ENCODE data around the gene ITGB1BP1. TPM values are rescaled to one million over a fixed set of nuclear protein-coding genes. Genes with fewer than 3 reads are reported as not detected.
A peak's percentile ranks its signal among the peaks of the same experiment; 100 is the strongest.

The ITGB1BP1 gene
- total and polyA plus RNA-seq, 12 donors = 51.4 to 224 (median 134) TPM

- no peak for DNase-seq
- Histone ChIP-seq H3K4me1 (peaks cover 0 to 12% (median 7%) of the 10 kb centered on the region in 9 donors), H3K4me3 (no peak overlapping the region), H3K27me3 (no peaks in the 10 kb centered on the region), H3K27ac (no peak overlapping the region), H3K36me3 (peaks cover 0 to 100% (median 17%) of the 10 kb centered on the region in 9 donors), H3K9me3 (no peaks in the 10 kb centered on the region)
- intact Hi-C loops (cut with DNase I) = no loop called here
- ATAC-seq = no peak
- WGBS, 2 donors = 79 to 83% methylated on average over 6 of the region's 6 CpGs
- TF ChIP-seq, protein P1, sequence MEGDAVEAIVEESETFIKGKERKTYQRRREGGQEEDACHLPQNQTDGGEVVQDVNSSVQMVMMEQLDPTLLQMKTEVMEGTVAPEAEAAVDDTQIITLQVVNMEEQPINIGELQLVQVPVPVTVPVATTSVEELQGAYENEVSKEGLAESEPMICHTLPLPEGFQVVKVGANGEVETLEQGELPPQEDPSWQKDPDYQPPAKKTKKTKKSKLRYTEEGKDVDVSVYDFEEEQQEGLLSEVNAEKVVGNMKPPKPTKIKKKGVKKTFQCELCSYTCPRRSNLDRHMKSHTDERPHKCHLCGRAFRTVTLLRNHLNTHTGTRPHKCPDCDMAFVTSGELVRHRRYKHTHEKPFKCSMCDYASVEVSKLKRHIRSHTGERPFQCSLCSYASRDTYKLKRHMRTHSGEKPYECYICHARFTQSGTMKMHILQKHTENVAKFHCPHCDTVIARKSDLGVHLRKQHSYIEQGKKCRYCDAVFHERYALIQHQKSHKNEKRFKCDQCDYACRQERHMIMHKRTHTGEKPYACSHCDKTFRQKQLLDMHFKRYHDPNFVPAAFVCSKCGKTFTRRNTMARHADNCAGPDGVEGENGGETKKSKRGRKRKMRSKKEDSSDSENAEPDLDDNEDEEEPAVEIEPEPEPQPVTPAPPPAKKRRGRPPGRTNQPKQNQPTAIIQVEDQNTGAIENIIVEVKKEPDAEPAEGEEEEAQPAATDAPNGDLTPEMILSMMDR (IDR thresholded peaks at IDR 0.05) = no peak
Measured at GRCh38 chr2:9366026-9366425, 57.3 kb downstream of the ITGB1BP1 start.

DNA sequence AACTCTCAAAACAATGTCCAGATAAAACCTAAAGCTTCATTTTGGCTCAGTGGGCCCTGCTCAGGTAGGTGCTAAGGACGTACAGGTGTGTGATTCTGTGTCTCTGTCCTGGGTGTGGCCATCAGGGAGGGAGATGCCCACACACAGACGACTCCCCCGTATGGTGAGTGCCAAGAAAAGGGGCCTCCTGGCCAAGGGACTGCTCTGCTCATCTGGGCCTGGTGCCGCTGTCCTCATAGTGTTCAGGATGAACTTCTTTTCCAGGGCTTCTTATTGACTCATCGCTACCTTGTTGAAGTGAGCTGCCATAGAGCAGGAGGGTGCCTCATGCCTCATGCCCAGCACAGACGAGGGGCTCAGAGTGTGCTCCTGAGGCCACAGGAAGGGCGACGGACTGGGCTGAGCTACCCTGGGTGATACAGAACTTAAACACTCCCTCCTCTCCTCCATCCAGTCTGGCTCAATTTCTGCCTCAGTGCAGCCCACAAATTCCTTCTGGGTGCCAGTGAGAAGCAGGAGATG is 57.8 kb downstream of the ITGB1BP1 start:
- no peak overlapping the region for H3K27ac ChIP-seq
- no peaks in the 10 kb centered on the region for H3K9me3 ChIP-seq
- 76 to 80% methylated on average over 8 of the region's 8 CpGs for WGBS, 2 donors
- ATAC-seq (peak in 6 of 8 donors; percentile 11 to 62 (median 38)), DNase-seq (no peak)
- peaks cover 0 to 12% (median 6%) of the 10 kb centered on the region in 9 donors for H3K4me1 ChIP-seq
- H3K27me3 ChIP-seq = no peaks in the 10 kb centered on the region
- intact Hi-C loops (cut with DNase I) = no loop called here
- H3K4me3 ChIP-seq = no peak overlapping the region
- TF ChIP-seq, protein P1 (IDR thresholded peaks at IDR 0.05) = no peak
- H3K36me3 ChIP-seq = peaks cover 0 to 100% (median 17%) of the 10 kb centered on the region in 9 donors

GRCh38 chr2:9364791-9365497 is 58.4 kb downstream of the ITGB1BP1 start:
- DNase-seq (no peak), ATAC-seq (peak in 6 of 8 donors; percentile 57 to 92 (median 70))
- Histone ChIP-seq H3K27me3 (no peaks in the 10 kb centered on the region), H3K4me1 (peaks cover 0 to 12% (median 6%) of the 10 kb centered on the region in 9 donors), H3K36me3 (peaks cover 0 to 100% (median 17%) of the 10 kb centered on the region in 9 donors), H3K9me3 (no peaks in the 10 kb centered on the region), H3K27ac (peak overlapping the region in 1 of 10 donors; percentile 1), H3K4me3 (no peak overlapping the region)
- intact Hi-C loops (cut with DNase I) = no loop called here
- WGBS, 2 donors = 46% methylated on average over 4 of the region's 4 CpGs
- TF ChIP-seq, protein P1 (IDR thresholded peaks at IDR 0.05) = no peak

DNA sequence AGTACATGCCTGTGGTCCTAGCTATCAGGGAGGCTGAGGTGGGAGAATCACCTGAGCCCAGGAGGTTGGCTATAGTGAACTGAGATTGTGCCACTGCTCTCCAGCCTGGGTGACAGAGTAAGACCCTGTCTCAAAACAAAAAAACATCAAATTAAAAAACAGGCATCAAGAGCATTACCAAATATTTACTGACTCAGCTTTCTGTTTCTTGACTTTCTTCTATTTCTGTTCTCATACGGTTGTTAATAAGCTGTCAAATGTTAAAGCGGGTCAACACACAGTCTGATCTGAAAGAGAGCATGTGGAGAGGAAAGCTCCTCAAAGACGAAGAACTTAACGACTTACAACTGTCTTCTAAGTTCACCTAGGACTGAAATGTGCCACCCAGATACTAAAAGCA is 59.0 kb downstream of the ITGB1BP1 start:
- 81 to 84% methylated on average over 4 of the region's 4 CpGs for WGBS, 2 donors
- no peaks in the 10 kb centered on the region for H3K9me3 ChIP-seq
- no peaks in the 10 kb centered on the region for H3K27me3 ChIP-seq
- DNase-seq (no peak), ATAC-seq (no peak)
- H3K27ac ChIP-seq = peak overlapping the region in 1 of 10 donors; percentile 1
- peaks cover 0 to 12% (median 6%) of the 10 kb centered on the region in 9 donors for H3K4me1 ChIP-seq
- intact Hi-C loops (cut with DNase I) = no loop called here
- H3K36me3 ChIP-seq = peaks cover 0 to 100% (median 17%) of the 10 kb centered on the region in 9 donors
- TF ChIP-seq, protein P1 (IDR thresholded peaks at IDR 0.05) = no peak
- H3K4me3 ChIP-seq = no peak overlapping the region
